ENCODE data around the gene VWCE.

DNA sequence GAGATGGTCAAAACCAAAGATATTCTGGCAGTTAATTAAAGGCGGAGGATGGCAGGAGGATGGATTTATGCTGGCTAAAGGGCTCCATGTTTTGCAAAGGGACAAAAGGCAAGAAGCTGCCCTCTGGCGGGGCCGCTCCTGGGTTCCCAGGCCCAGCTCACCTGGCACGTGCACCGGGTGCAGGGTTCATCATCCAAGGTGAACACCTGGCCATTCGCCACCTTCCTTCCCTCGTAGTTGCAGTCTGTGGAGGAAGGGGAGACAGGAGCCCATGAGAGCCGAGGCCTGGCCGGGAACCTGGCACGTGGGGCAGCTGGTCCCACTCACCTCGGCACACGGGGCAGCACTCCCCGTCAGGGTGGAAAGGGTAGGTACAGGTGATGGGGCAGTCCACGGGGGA is 30.3 kb downstream of the VWCE start:
- TF ChIP-seq, protein P1, sequence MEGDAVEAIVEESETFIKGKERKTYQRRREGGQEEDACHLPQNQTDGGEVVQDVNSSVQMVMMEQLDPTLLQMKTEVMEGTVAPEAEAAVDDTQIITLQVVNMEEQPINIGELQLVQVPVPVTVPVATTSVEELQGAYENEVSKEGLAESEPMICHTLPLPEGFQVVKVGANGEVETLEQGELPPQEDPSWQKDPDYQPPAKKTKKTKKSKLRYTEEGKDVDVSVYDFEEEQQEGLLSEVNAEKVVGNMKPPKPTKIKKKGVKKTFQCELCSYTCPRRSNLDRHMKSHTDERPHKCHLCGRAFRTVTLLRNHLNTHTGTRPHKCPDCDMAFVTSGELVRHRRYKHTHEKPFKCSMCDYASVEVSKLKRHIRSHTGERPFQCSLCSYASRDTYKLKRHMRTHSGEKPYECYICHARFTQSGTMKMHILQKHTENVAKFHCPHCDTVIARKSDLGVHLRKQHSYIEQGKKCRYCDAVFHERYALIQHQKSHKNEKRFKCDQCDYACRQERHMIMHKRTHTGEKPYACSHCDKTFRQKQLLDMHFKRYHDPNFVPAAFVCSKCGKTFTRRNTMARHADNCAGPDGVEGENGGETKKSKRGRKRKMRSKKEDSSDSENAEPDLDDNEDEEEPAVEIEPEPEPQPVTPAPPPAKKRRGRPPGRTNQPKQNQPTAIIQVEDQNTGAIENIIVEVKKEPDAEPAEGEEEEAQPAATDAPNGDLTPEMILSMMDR (IDR thresholded peaks at IDR 0.05 in 2 of 3, conservative IDR thresholded peaks at IDR 0.05 in 1 of 3; ENCODE audit: control insufficient read depth in 2 of 3, extremely low read depth in 1 of 3, insufficient read depth in 1 of 3, low read depth in 3 of 3, low read length in 3 of 3): no peak
- TF ChIP-seq NR2C2 (IDR thresholded peaks at IDR 0.05; ENCODE audit: borderline replicate concordance, control insufficient read depth, insufficient read length, low read depth) (no peak), ZNF384 (IDR thresholded peaks at IDR 0.05; ENCODE audit: borderline replicate concordance, low read depth, low read length) (no peak), EZH2 (IDR thresholded peaks at IDR 0.05; ENCODE audit: borderline replicate concordance, control insufficient read depth, low read depth, low read length) (no peak), NFXL1 (IDR thresholded peaks at IDR 0.05; ENCODE audit: borderline replicate concordance) (no peak), HCFC1 (IDR thresholded peaks at IDR 0.05; ENCODE audit: low read length) (no peak), RAD21 (IDR thresholded peaks at IDR 0.05; ENCODE audit: insufficient read depth, low read depth, low read length) (no peak), IKZF1 (conservative IDR thresholded peaks at IDR 0.05) (no peak), SRF (IDR thresholded peaks at IDR 0.05; ENCODE audit: low read depth in 2 of 2, low read length in 2 of 2) (no peak), CEBPB (IDR thresholded peaks at IDR 0.05; ENCODE audit: borderline replicate concordance in 1 of 2, low read depth in 2 of 2, low read length in 2 of 2) (no peak)
- TF ChIP-seq, protein P2, sequence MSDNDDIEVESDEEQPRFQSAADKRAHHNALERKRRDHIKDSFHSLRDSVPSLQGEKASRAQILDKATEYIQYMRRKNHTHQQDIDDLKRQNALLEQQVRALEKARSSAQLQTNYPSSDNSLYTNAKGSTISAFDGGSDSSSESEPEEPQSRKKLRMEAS (IDR thresholded peaks at IDR 0.05; ENCODE audit: low read depth, low read length): no peak
- TF ChIP-seq, protein P3, sequence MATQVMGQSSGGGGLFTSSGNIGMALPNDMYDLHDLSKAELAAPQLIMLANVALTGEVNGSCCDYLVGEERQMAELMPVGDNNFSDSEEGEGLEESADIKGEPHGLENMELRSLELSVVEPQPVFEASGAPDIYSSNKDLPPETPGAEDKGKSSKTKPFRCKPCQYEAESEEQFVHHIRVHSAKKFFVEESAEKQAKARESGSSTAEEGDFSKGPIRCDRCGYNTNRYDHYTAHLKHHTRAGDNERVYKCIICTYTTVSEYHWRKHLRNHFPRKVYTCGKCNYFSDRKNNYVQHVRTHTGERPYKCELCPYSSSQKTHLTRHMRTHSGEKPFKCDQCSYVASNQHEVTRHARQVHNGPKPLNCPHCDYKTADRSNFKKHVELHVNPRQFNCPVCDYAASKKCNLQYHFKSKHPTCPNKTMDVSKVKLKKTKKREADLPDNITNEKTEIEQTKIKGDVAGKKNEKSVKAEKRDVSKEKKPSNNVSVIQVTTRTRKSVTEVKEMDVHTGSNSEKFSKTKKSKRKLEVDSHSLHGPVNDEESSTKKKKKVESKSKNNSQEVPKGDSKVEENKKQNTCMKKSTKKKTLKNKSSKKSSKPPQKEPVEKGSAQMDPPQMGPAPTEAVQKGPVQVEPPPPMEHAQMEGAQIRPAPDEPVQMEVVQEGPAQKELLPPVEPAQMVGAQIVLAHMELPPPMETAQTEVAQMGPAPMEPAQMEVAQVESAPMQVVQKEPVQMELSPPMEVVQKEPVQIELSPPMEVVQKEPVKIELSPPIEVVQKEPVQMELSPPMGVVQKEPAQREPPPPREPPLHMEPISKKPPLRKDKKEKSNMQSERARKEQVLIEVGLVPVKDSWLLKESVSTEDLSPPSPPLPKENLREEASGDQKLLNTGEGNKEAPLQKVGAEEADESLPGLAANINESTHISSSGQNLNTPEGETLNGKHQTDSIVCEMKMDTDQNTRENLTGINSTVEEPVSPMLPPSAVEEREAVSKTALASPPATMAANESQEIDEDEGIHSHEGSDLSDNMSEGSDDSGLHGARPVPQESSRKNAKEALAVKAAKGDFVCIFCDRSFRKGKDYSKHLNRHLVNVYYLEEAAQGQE (IDR thresholded peaks at IDR 0.05; ENCODE audit: low read depth, low read length): no peak
- TF ChIP-seq, protein P4, sequence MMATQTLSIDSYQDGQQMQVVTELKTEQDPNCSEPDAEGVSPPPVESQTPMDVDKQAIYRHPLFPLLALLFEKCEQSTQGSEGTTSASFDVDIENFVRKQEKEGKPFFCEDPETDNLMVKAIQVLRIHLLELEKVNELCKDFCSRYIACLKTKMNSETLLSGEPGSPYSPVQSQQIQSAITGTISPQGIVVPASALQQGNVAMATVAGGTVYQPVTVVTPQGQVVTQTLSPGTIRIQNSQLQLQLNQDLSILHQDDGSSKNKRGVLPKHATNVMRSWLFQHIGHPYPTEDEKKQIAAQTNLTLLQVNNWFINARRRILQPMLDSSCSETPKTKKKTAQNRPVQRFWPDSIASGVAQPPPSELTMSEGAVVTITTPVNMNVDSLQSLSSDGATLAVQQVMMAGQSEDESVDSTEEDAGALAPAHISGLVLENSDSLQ (IDR thresholded peaks at IDR 0.05): no peak
